HL-60 (cell line): ENCODE measurements around the gene ARHGAP26.

Experiments used
- POLR2AphosphoS5 ChIP-seq: IDR thresholded peaks from 2 replicates; pipeline ENCODE4 v1.6.1; 2012; ENCODE audit warnings: low read depth
- TF ChIP-seq, protein P1 (sequence below): IDR thresholded peaks from one replicate; pipeline ENCODE4 v1.5.1; 2011; ENCODE audit warnings: low read length, control low read depth, inconsistent platforms; ENCODE audit not compliant: insufficient read depth
- TF ChIP-seq, protein P2 (sequence below): IDR thresholded peaks from 2 replicates; pipeline ENCODE4 v1.6.1; 2012; ENCODE audit warnings: low read depth; ENCODE audit not compliant: insufficient replicate concordance

DNA sequence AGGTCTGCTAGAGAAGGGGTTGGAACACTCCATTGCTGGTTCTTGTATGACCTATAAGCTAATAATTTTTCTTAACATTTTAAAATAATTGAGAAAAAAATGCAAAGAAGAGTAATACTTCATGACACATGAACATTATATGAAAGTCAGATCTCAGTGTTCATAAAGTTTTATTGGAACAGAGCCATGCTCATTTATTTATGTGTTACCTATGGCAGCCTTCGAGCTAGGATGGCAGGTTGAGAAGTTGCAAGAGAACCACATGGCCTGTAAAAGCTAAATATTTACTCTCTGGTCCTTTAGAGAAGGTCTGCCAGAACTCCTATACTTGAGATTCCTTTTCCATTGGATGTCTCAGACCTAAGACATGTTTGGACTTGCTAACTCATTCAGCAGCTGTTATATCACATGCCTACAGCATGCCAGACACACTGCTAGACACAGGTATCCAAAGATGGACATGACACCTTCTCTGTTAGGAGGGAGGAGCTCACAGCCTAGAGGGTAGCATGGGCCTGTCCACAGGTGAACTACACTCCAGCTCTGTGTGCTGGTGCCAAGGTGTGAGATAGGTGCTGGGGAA lies 304.3 kb downstream of the ARHGAP26 start:
- no peak for TF ChIP-seq POLR2AphosphoS5
- TF ChIP-seq, protein P1, sequence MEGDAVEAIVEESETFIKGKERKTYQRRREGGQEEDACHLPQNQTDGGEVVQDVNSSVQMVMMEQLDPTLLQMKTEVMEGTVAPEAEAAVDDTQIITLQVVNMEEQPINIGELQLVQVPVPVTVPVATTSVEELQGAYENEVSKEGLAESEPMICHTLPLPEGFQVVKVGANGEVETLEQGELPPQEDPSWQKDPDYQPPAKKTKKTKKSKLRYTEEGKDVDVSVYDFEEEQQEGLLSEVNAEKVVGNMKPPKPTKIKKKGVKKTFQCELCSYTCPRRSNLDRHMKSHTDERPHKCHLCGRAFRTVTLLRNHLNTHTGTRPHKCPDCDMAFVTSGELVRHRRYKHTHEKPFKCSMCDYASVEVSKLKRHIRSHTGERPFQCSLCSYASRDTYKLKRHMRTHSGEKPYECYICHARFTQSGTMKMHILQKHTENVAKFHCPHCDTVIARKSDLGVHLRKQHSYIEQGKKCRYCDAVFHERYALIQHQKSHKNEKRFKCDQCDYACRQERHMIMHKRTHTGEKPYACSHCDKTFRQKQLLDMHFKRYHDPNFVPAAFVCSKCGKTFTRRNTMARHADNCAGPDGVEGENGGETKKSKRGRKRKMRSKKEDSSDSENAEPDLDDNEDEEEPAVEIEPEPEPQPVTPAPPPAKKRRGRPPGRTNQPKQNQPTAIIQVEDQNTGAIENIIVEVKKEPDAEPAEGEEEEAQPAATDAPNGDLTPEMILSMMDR, result no peak
- TF ChIP-seq, protein P2, sequence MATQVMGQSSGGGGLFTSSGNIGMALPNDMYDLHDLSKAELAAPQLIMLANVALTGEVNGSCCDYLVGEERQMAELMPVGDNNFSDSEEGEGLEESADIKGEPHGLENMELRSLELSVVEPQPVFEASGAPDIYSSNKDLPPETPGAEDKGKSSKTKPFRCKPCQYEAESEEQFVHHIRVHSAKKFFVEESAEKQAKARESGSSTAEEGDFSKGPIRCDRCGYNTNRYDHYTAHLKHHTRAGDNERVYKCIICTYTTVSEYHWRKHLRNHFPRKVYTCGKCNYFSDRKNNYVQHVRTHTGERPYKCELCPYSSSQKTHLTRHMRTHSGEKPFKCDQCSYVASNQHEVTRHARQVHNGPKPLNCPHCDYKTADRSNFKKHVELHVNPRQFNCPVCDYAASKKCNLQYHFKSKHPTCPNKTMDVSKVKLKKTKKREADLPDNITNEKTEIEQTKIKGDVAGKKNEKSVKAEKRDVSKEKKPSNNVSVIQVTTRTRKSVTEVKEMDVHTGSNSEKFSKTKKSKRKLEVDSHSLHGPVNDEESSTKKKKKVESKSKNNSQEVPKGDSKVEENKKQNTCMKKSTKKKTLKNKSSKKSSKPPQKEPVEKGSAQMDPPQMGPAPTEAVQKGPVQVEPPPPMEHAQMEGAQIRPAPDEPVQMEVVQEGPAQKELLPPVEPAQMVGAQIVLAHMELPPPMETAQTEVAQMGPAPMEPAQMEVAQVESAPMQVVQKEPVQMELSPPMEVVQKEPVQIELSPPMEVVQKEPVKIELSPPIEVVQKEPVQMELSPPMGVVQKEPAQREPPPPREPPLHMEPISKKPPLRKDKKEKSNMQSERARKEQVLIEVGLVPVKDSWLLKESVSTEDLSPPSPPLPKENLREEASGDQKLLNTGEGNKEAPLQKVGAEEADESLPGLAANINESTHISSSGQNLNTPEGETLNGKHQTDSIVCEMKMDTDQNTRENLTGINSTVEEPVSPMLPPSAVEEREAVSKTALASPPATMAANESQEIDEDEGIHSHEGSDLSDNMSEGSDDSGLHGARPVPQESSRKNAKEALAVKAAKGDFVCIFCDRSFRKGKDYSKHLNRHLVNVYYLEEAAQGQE, result no peak
